Thoracic aorta (tissue), 2 donors: ENCODE results near the gene R3HDM1. TPM values are rescaled to one million over a fixed set of nuclear protein-coding genes. Genes with fewer than 3 reads are reported as not detected.
"Not testable (repeated sequence)": the region's sequence is repeated elsewhere in the genome, so short reads cannot be mapped to it uniquely, and the experiment has no call there.

Source experiments
- ATAC-seq: fragments of 150-250 bp; one replicate; pipeline ENCODE4 v1.8.0; 2017; ENCODE audit warnings: low read depth; ENCODE audit not compliant: insufficient number of reproducible peaks, low FRiP score
- DNase-seq: peaks from one replicate; pipeline ENCODE4 v3.0.0-alpha.2; 2020; ENCODE audit warnings: low spot score
- H3K27ac ChIP-seq, 2 donors: fragments of 200-600 bp; sonication (generic); 1 replicate in 1 of 2; 2 replicates in 1 of 2; pipeline ENCODE4 v1.5.1; 2016; ENCODE audit warnings: mild to moderate bottlenecking in 2 of 2, moderate library complexity in 2 of 2
- H3K27me3 ChIP-seq: fragments of 200-600 bp; sonication (generic); replicated peaks from 2 replicates; pipeline ENCODE4 v1.6.0; 2016; ENCODE audit warnings: mild to moderate bottlenecking; ENCODE audit not compliant: insufficient read depth
- H3K36me3 ChIP-seq: fragments of 200-600 bp; sonication (generic); one replicate; pipeline ENCODE4 v1.5.1; 2016
- H3K4me1 ChIP-seq, 2 donors: fragments of 200-600 bp; sonication (generic); 1 replicate in 1 of 2; 2 replicates in 1 of 2; pipeline versions ENCODE4 v1.5.1 to v1.6.0; 2016; ENCODE audit warnings: low read depth in 2 of 2, mild to moderate bottlenecking in 1 of 2; ENCODE audit not compliant: control insufficient read depth in 1 of 2
- H3K4me3 ChIP-seq: fragments of 200-600 bp; sonication (generic); 2 replicates; pipeline ENCODE4 v1.5.1; 2016; ENCODE audit warnings: mild to moderate bottlenecking
- H3K9me3 ChIP-seq: fragments of 200-600 bp; sonication (generic); 2 replicates; pipeline ENCODE4 v1.5.1; 2016
- total RNA-seq, 2 donors: library from RNA; depleted of rRNA; stranded (reverse); fragments of >200 nt; gene quantifications; one replicate each; pipeline versions ENCODE4 v1.1.0 to v1.2.3, GENCODE V29; 2016
- TF ChIP-seq, protein P1 (sequence below): fragments of 200-600 bp; sonication (generic); IDR thresholded peaks from one replicate; pipeline ENCODE4 v1.5.1; 2019; ENCODE audit warnings: antibody characterized with exemption

The R3HDM1 gene
- total RNA-seq, 2 donors from 2014 or later = 29.8 to 76.6 TPM

DNA sequence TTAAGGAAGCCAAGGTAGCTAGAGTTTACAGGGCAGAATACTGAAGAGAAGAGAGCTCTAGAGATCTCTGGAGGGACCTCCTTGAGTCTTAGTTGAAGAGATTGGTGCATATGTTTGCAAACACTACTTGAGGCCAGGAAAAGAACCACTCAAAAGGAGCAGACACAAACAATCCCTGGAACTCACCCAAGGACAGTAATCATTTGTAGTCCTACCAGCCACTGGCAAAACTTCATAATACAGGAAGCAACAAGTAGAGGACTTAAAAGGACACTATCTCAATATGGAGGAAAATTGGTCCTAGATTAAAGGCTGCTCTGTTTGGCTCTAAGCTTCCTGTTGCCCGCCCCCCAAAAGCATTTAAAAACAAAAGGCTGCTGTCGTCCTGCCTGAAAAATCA lies 163.4 kb downstream of the R3HDM1 start:
- ATAC-seq (no peak), DNase-seq (no peak)
- no peaks in the 10 kb centered on the region for H3K27me3 ChIP-seq
- H3K27ac ChIP-seq = no peak overlapping the region
- H3K4me1 ChIP-seq = no peaks in the 10 kb centered on the region
- TF ChIP-seq, protein P1, sequence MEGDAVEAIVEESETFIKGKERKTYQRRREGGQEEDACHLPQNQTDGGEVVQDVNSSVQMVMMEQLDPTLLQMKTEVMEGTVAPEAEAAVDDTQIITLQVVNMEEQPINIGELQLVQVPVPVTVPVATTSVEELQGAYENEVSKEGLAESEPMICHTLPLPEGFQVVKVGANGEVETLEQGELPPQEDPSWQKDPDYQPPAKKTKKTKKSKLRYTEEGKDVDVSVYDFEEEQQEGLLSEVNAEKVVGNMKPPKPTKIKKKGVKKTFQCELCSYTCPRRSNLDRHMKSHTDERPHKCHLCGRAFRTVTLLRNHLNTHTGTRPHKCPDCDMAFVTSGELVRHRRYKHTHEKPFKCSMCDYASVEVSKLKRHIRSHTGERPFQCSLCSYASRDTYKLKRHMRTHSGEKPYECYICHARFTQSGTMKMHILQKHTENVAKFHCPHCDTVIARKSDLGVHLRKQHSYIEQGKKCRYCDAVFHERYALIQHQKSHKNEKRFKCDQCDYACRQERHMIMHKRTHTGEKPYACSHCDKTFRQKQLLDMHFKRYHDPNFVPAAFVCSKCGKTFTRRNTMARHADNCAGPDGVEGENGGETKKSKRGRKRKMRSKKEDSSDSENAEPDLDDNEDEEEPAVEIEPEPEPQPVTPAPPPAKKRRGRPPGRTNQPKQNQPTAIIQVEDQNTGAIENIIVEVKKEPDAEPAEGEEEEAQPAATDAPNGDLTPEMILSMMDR = no peak
- no peaks in the 10 kb centered on the region for H3K9me3 ChIP-seq
- no peak overlapping the region for H3K4me3 ChIP-seq
- no peaks in the 10 kb centered on the region for H3K36me3 ChIP-seq

DNA sequence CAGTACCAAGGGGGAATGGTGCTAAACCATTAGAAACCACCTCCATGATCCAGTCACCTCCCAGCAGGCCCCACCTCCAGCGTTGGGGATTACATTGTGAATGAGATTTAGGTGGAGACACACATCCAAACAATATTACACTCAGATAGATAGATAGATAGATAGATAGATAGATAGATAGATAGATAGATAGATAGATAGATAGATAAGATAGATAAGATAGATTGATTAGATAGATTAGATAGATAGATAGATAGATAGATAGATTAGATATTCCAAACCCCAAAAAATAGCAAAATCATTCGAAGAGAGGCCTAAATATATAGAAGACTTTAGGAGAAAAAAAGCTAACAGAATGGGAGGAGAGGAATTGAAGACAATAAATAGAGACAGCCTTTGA lies 167.6 kb downstream of the R3HDM1 start:
- no peak overlapping the region for H3K27ac ChIP-seq
- DNase-seq (no peak), ATAC-seq (no peak)
- H3K9me3 ChIP-seq = no peaks in the 10 kb centered on the region
- no peaks in the 10 kb centered on the region for H3K27me3 ChIP-seq
- TF ChIP-seq, protein P1 = no peak
- H3K4me3 ChIP-seq = no peak overlapping the region
- no peaks in the 10 kb centered on the region for H3K36me3 ChIP-seq
- H3K4me1 ChIP-seq = no peaks in the 10 kb centered on the region

DNA sequence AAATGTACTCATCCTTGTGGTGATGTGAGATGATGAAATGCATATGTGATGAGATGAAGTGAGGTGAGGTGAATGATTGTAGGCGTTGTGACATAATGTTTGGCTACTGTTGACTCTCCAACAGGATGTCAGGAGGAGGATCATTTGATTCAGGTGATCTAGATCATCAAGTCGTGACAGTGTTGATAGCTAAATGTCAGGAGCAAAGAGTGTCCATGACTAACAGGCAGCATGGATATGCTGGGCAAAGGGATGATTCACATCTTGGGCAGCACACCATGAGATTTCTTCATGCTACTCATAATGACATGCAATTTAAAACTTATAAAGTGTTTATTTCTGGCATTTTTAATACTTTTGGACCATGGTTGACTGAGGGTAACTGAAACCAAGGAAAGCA lies 170.2 kb downstream of the R3HDM1 start:
- TF ChIP-seq, protein P1 = no peak
- H3K27ac ChIP-seq = no peak overlapping the region
- no peaks in the 10 kb centered on the region for H3K9me3 ChIP-seq
- no peak overlapping the region for H3K4me3 ChIP-seq
- no peaks in the 10 kb centered on the region for H3K27me3 ChIP-seq
- no peaks in the 10 kb centered on the region for H3K36me3 ChIP-seq
- no peak for DNase-seq
- no peak for ATAC-seq
- H3K4me1 ChIP-seq = no peaks in the 10 kb centered on the region

DNA sequence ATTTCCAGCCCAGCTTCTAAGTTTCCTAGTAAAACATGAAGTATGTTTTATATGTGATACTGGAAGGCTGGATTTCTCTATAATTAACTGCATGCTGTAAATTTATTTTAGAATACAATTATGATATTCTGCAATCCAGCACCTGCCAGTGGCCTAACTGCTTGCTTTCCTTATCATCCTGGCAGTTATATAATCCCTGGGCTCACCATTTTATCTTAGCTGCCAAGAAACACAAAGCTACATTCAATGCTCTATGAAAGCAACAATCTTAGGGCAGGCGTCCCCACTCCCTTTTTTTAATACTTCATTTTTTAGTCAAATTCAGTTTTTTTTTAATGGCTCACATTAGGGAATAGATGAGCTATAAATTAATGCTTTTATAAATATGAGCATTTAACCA lies 172.0 kb downstream of the R3HDM1 start:
- DNase-seq (no peak), ATAC-seq (no peak)
- TF ChIP-seq, protein P1 = no peak

DNA sequence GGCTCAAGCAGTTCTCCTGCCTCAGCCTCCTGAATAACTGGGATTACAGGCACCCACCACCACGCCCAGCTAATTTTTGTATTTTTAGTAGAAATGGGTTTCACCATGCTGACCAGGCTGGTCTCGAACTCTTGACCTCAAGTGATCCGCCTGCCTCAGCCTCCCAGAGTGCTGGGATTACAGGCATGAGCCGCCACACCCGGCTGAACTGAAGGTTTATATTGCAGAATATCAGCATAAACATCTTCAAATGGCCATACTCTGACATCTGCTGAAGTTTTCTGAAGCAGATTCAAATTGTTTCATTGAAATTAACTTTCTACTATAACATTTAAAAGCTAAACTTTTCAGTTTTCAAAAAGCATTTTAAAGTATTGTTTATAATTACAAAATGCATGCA lies 172.8 kb downstream of the R3HDM1 start:
- not testable (repeated sequence) for H3K4me3 ChIP-seq, H3K36me3 ChIP-seq, H3K27me3 ChIP-seq, DNase-seq, ATAC-seq, H3K27ac ChIP-seq, H3K4me1 ChIP-seq, H3K9me3 ChIP-seq

More for the DNA sequence above, 172.0 kb downstream of the R3HDM1 start:
- H3K4me3 ChIP-seq = no peak overlapping the region
- no peaks in the 10 kb centered on the region for H3K36me3 ChIP-seq
- H3K27me3 ChIP-seq = no peaks in the 10 kb centered on the region
- no peaks in the 10 kb centered on the region for H3K9me3 ChIP-seq
- no peak overlapping the region for H3K27ac ChIP-seq
- no peaks in the 10 kb centered on the region for H3K4me1 ChIP-seq

DNA sequence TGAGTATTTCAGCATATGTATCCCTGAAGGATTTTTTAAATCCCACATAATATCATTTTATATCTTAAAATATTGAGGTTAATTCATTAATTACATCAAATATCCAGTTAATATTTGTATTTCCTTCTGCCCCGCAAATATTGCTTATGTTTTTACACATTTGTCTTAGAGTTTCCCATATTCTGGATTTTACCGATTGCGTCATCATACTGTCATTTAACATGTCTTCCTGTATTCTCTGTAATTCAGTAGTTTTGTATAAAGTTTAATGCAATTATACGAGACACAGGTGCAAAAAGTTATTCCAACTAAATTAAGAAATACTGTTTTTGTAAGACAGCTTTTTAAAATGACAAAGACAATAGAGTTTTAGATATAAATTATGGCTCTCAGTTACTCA lies 176.9 kb downstream of the R3HDM1 start:
- peaks cover 4% of the 10 kb centered on the region for H3K36me3 ChIP-seq
- H3K4me3 ChIP-seq = no peak overlapping the region
- ATAC-seq (no peak), DNase-seq (no peak)
- no peaks in the 10 kb centered on the region for H3K27me3 ChIP-seq
- H3K27ac ChIP-seq = no peak overlapping the region
- H3K9me3 ChIP-seq = no peaks in the 10 kb centered on the region
- TF ChIP-seq, protein P1 = no peak
- H3K4me1 ChIP-seq = no peaks in the 10 kb centered on the region
